Fibroblast of lung (primary cell): ENCODE measurements around the gene CD247. TPM values are rescaled to one million over a fixed set of nuclear protein-coding genes. Genes with fewer than 3 reads are reported as not detected.

ENCODE experiments used
- DNase-seq, 2 donors: peaks; one replicate each; pipeline versions ENCODE4 v3.0.0 to v3.0.0-alpha.2; 2010; ENCODE audit warnings: low read depth in 2 of 2
- H2AFZ ChIP-seq: 2 replicates; pipeline ENCODE4 v1.5.1; 2012; ENCODE audit warnings: low read length, control low read depth, inconsistent platforms
- H3K27ac ChIP-seq: 2 replicates; pipeline ENCODE4 v1.5.1; 2011; ENCODE audit warnings: low read length, control low read depth; ENCODE audit not compliant: insufficient read depth
- H3K27me3 ChIP-seq: 2 replicates; pipeline ENCODE4 v1.5.1; 2011; ENCODE audit warnings: mild to moderate bottlenecking, low read length; ENCODE audit not compliant: control insufficient read depth, insufficient read depth
- H3K36me3 ChIP-seq: 2 replicates; pipeline ENCODE4 v1.5.1; 2011; ENCODE audit warnings: low read length; ENCODE audit not compliant: control insufficient read depth, insufficient read depth
- H3K4me1 ChIP-seq: 2 replicates; pipeline ENCODE4 v1.5.1; 2011; ENCODE audit warnings: low read length; ENCODE audit not compliant: control insufficient read depth, insufficient read depth; ENCODE audit errors: extremely low read depth
- H3K4me2 ChIP-seq: 2 replicates; pipeline ENCODE4 v1.5.1; 2011; ENCODE audit warnings: low read length, control low read depth; ENCODE audit not compliant: insufficient read depth; ENCODE audit errors: extremely low read depth
- H3K4me3 ChIP-seq, 4 experiments: fragments of 200-600 bp in 1 of 4; sonication (generic) in 1 of 4; replicated peaks in 1 of 4; 2 replicates each; pipeline ENCODE4 v1.5.1; 2011 to 2016; ENCODE audit warnings: low read length in 4 of 4, low read depth in 3 of 4, mild to moderate bottlenecking in 3 of 4, control low read depth in 2 of 4, inconsistent platforms in 1 of 4, mixed read lengths in 1 of 4; ENCODE audit not compliant: insufficient read depth in 1 of 4; ENCODE audit errors: control extremely low read depth in 1 of 4
- H3K79me2 ChIP-seq: 2 replicates; pipeline ENCODE4 v1.5.1; 2012; ENCODE audit warnings: mild to moderate bottlenecking, low read length, inconsistent platforms; ENCODE audit not compliant: control insufficient read depth, insufficient read depth
- H3K9ac ChIP-seq: 2 replicates; pipeline ENCODE4 v1.5.1; 2011; ENCODE audit warnings: mild to moderate bottlenecking, low read length, control low read depth; ENCODE audit not compliant: insufficient read depth
- H3K9me3 ChIP-seq: 2 replicates; pipeline ENCODE4 v1.5.1; 2012; ENCODE audit warnings: low read depth, low read length; ENCODE audit not compliant: control insufficient read depth, insufficient read depth
- H4K20me1 ChIP-seq: 2 replicates; pipeline ENCODE4 v1.5.1; 2011; ENCODE audit warnings: low read length; ENCODE audit not compliant: control insufficient read depth, insufficient read depth; ENCODE audit errors: extremely low read depth
- CTCF ChIP-seq, 2 donors: IDR thresholded peaks in 1 of 2; conservative IDR thresholded peaks in 1 of 2; 1 replicate in 1 of 2; 2 replicates in 1 of 2; pipeline ENCODE4 v1.5.1; 2011 to 2012; ENCODE audit warnings: low read length in 2 of 2, control low read depth in 1 of 2, inconsistent platforms in 1 of 2, low read depth in 1 of 2, mild to moderate bottlenecking in 1 of 2
- EZH2 ChIP-seq: IDR thresholded peaks from 2 replicates; pipeline ENCODE4 v1.5.1; 2012; ENCODE audit warnings: low read length, control low read depth, mild to moderate bottlenecking; ENCODE audit errors: missing control alignments
- polyA plus RNA-seq, 2 donors: library from polyadenylated mRNA; depleted of rRNA in 1 of 2; stranded (reverse) in 1 of 2; unstranded in 1 of 2; fragments of >200 nt; gene quantifications; 2 replicates each; pipeline ENCODE4 v1.2.1, GENCODE V29; 2011 to 2012; ENCODE audit warnings: missing spikeins in 1 of 2
- total RNA-seq: library from RNA; depleted of rRNA; stranded (reverse); fragments of >200 nt; gene quantifications from 2 replicates; pipeline ENCODE4 v1.2.1, GENCODE V29; 2014

CD247 gene
- total and polyA plus RNA-seq, 2 donors (not counting 1 experiment from before 2014, with no cell fraction given), result not detected

DNA sequence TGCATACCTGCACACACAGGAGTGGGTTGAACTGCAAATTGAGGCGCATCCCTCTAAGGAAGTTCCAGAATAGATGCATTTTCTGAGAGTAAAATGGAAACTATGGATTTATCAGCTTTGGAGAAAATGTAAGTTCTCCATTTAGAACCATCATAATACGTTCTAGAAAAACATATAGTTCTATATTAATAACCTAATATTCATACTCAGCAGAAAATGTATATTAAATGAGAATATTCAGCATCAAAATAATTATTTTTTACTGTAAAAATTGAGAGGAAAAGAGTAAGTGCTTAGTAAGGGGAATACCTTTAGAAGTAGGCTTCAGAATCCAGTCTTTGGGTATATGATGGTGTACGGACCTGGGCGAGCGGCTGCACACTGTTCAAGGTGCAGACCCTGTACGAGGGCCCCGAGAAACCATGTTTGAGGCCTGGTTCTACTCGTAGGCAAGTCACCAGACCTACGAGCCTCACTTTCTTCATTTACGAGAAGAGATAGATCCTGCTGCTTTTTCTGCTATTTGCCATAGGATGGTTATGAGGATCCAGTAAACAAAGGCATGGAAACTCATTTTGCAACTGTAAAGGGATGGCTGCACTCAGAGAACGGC lies 6.8 kb downstream of the CD247 start:
- H3K4me1 ChIP-seq, result no peaks in the 10 kb centered on the region
- H3K9me3 ChIP-seq, result no peaks in the 10 kb centered on the region
- H3K79me2 ChIP-seq, result no peaks in the 10 kb centered on the region
- H3K9ac ChIP-seq, result no peak overlapping the region
- H3K4me2 ChIP-seq, result no peak overlapping the region
- DNase-seq, result no peak
- no peak overlapping the region for H2AFZ ChIP-seq
- H4K20me1 ChIP-seq, result no peaks in the 10 kb centered on the region
- no peaks in the 10 kb centered on the region for H3K36me3 ChIP-seq
- TF ChIP-seq EZH2 (no peak), CTCF (conservative IDR thresholded peaks at IDR 0.05 in 1 of 2, IDR thresholded peaks at IDR 0.05 in 1 of 2; ENCODE audit: low read depth in 1 of 2, low read length in 2 of 2) (no peak)
- H3K4me3 ChIP-seq, result no peak overlapping the region
- H3K27ac ChIP-seq, result no peak overlapping the region
- H3K27me3 ChIP-seq, result no peaks in the 10 kb centered on the region

DNA sequence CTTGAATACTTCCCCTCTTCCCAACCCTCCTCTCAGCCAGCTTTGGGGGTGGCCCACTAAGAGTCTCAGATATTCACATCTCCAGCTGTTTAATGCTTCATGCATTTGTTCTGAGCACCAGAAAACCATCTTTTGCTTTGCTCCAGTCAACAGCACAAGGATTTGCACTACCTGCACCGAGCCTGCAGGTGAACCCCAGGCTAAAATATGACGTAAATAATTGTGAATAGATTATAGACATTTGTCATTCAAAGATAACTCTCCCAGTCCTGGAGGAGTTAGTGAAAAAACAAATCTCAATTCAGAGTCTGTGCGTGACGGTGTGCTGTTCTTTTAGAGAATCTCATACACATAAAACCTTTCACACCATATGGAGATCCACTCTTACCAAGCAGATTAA lies 7.4 kb downstream of the CD247 start:
- Histone ChIP-seq H3K4me2 (no peak overlapping the region), H3K9ac (no peak overlapping the region), H3K4me1 (no peaks in the 10 kb centered on the region), H4K20me1 (no peaks in the 10 kb centered on the region), H3K9me3 (no peaks in the 10 kb centered on the region), H3K4me3 (no peak overlapping the region), H2AFZ (no peak overlapping the region), H3K27me3 (no peaks in the 10 kb centered on the region), H3K36me3 (no peaks in the 10 kb centered on the region), H3K79me2 (no peaks in the 10 kb centered on the region), H3K27ac (no peak overlapping the region)
- no peak for TF ChIP-seq EZH2
- no peak for TF ChIP-seq CTCF (conservative IDR thresholded peaks at IDR 0.05 in 1 of 2, IDR thresholded peaks at IDR 0.05 in 1 of 2; ENCODE audit: low read depth in 1 of 2, low read length in 2 of 2)
- no peak for DNase-seq

GRCh38 chr1:167510244-167510643 lies 8.1 kb downstream of the CD247 start:
- Histone ChIP-seq H2AFZ (no peak overlapping the region), H3K27ac (no peak overlapping the region), H3K4me3 (no peak overlapping the region), H3K9ac (no peak overlapping the region), H3K9me3 (no peaks in the 10 kb centered on the region), H3K79me2 (no peaks in the 10 kb centered on the region), H3K36me3 (no peaks in the 10 kb centered on the region), H3K4me2 (no peak overlapping the region), H4K20me1 (no peaks in the 10 kb centered on the region), H3K4me1 (no peaks in the 10 kb centered on the region), H3K27me3 (no peaks in the 10 kb centered on the region)
- TF ChIP-seq CTCF (conservative IDR thresholded peaks at IDR 0.05 in 1 of 2, IDR thresholded peaks at IDR 0.05 in 1 of 2; ENCODE audit: low read depth in 1 of 2, low read length in 2 of 2), result no peak
- TF ChIP-seq EZH2, result no peak
- DNase-seq, result no peak
